ENCODE data around the gene PTPN3. TPM values are rescaled to one million over a fixed set of nuclear protein-coding genes. Genes with fewer than 3 reads are reported as not detected.

Gene PTPN3
- total RNA-seq, 1 donor from 2014 or later = 2.4 TPM

DNA sequence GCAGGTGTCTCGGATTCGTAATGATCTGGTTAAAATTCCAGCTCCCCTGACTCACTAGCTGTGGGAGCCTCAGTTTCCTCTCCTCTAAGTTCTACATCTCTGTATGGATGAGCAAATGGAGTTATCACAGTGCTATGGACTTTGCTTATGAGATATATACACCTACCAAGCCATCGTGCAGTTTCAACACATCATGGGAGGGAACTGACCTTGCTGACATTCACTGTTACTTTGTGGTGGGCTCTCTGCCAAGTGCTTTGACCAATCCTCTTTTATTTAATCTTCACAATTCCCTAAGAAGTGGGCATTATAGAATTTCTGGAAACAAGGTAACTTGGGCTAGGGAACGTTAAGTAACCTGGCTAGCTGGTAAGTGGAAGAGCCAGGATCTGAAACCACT lies 70.2 kb downstream of the PTPN3 start:
- no peaks in the 10 kb centered on the region for H3K9me3 Mint-ChIP-seq
- H3K27ac Mint-ChIP-seq = peak overlapping the region; percentile 38
- no peaks in the 10 kb centered on the region for H3F3A ChIP-seq (ENCODE audit: low read depth)
- no peak overlapping the region for H3K27ac ChIP-seq
- no peak overlapping the region for H2AFZ ChIP-seq (replicated peaks)
- peaks cover 4% of the 10 kb centered on the region for H3K4me1 ChIP-seq
- H3K36me3 Mint-ChIP-seq = no peaks in the 10 kb centered on the region
- H3K9ac ChIP-seq = no peak overlapping the region
- no peaks in the 10 kb centered on the region for H3K27me3 ChIP-seq
- no peaks in the 10 kb centered on the region for H3K36me3 ChIP-seq
- no peak overlapping the region for H3K4me3 Mint-ChIP-seq
- no peak overlapping the region for H3K4me3 ChIP-seq
- H3K4me1 Mint-ChIP-seq = peaks cover 43% of the 10 kb centered on the region
- TF ChIP-seq EZH2phosphoT487 (IDR thresholded peaks at IDR 0.05) = no peak
- no peak for TF ChIP-seq EZH2 (IDR thresholded peaks at IDR 0.05)
- TF ChIP-seq, protein P1, sequence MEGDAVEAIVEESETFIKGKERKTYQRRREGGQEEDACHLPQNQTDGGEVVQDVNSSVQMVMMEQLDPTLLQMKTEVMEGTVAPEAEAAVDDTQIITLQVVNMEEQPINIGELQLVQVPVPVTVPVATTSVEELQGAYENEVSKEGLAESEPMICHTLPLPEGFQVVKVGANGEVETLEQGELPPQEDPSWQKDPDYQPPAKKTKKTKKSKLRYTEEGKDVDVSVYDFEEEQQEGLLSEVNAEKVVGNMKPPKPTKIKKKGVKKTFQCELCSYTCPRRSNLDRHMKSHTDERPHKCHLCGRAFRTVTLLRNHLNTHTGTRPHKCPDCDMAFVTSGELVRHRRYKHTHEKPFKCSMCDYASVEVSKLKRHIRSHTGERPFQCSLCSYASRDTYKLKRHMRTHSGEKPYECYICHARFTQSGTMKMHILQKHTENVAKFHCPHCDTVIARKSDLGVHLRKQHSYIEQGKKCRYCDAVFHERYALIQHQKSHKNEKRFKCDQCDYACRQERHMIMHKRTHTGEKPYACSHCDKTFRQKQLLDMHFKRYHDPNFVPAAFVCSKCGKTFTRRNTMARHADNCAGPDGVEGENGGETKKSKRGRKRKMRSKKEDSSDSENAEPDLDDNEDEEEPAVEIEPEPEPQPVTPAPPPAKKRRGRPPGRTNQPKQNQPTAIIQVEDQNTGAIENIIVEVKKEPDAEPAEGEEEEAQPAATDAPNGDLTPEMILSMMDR (IDR thresholded peaks at IDR 0.05) = no peak
- H3K4me2 ChIP-seq = no peak overlapping the region
- no peaks in the 10 kb centered on the region for H4K20me1 ChIP-seq (ENCODE audit: low read depth)
- no peaks in the 10 kb centered on the region for H3K79me2 ChIP-seq (ENCODE audit: low read depth)
- H3K9me3 ChIP-seq (ENCODE audit: low read depth) = no peaks in the 10 kb centered on the region
- H3K27me3 Mint-ChIP-seq (ENCODE audit: insufficient read depth, low read depth) = peaks cover 6% of the 10 kb centered on the region
- DNase-seq (ENCODE audit: low spot score) = no peak

DNA sequence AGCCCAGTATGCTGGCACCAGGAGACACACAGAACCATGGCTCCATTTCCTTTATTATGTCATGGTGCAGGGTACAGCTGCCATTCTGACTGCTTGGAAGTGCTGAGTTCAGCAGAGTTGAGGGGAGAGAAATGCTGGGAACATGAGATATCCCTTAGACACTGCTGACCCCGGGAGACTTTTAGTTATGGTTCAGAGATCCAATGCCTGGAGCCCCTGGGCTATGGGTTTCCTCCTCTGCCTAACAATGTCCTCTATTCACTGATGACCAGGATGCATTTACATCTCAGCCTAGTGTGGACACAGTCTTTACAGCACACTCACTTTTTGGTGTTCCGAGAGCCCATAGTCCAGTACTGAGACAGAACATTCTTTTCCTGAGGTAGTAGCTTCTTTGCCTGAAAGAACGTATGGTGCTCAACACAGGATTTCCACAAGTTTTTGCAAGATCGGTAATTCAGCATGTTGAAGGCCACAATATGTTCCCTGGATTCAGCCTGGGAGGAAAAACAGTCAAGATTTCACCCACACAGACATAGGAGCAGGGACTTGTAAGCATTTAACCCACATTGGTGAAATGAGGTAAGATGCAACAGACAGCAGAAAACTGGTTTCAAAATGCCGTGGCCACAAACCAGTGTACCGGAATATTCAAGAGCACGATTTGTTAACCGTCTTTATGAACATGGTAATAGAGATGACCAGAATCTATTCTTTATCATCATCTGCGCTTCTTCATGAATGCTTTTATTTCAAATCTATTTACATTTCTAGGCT lies 71.3 kb downstream of the PTPN3 start:
- peaks cover 6% of the 10 kb centered on the region for H3K27me3 Mint-ChIP-seq (ENCODE audit: insufficient read depth, low read depth)
- Histone ChIP-seq H3F3A (ENCODE audit: low read depth) (no peaks in the 10 kb centered on the region), H3K4me3 (no peak overlapping the region), H3K27ac (no peak overlapping the region), H3K36me3 (no peaks in the 10 kb centered on the region), H3K4me2 (no peak overlapping the region), H3K79me2 (ENCODE audit: low read depth) (no peaks in the 10 kb centered on the region), H3K4me1 (peaks cover 10% of the 10 kb centered on the region), H4K20me1 (ENCODE audit: low read depth) (no peaks in the 10 kb centered on the region), H3K9me3 (ENCODE audit: low read depth) (no peaks in the 10 kb centered on the region), H2AFZ (replicated peaks) (no peak overlapping the region), H3K27me3 (no peaks in the 10 kb centered on the region), H3K9ac (no peak overlapping the region)
- no peak for DNase-seq (ENCODE audit: low spot score)
- no peaks in the 10 kb centered on the region for H3K9me3 Mint-ChIP-seq
- H3K4me3 Mint-ChIP-seq = no peak overlapping the region
- no peaks in the 10 kb centered on the region for H3K36me3 Mint-ChIP-seq
- TF ChIP-seq, protein P1 (IDR thresholded peaks at IDR 0.05) = no peak
- no peak for TF ChIP-seq EZH2 (IDR thresholded peaks at IDR 0.05)
- TF ChIP-seq EZH2phosphoT487 (IDR thresholded peaks at IDR 0.05) = no peak
- peaks cover 53% of the 10 kb centered on the region for H3K4me1 Mint-ChIP-seq
- peak overlapping the region; percentile 95 for H3K27ac Mint-ChIP-seq

DNA sequence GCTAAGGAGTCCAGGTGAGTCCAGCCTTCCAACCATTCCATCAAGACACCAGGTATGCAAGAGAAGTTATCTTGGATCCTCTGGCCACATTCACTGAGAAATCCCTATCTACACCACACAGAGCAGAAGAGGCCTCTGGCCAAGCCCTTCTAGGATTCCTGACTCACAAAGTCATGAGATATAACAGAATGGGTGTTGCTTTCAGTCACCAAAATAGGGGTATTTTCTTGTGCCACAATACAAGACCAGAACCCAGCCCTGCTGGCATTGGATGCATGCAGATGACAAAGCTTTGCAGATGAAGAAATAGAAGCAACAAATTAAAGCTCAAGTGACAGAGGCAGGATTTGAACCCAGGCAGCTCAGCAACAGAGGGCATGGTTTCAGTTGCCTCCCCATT lies 73.5 kb downstream of the PTPN3 start:
- H3K4me3 ChIP-seq = no peak overlapping the region
- H3K4me1 ChIP-seq = peaks cover 30% of the 10 kb centered on the region
- Mint-ChIP-seq H3K27ac (no peak overlapping the region), H3K9me3 (no peaks in the 10 kb centered on the region), H3K4me1 (peaks cover 63% of the 10 kb centered on the region), H3K27me3 (ENCODE audit: insufficient read depth, low read depth) (peaks cover 6% of the 10 kb centered on the region), H3K36me3 (no peaks in the 10 kb centered on the region), H3K4me3 (no peak overlapping the region)
- H3K4me2 ChIP-seq = no peak overlapping the region
- H3K27me3 ChIP-seq = no peaks in the 10 kb centered on the region
- no peak overlapping the region for H3K9ac ChIP-seq
- H3F3A ChIP-seq (ENCODE audit: low read depth) = peaks cover 7% of the 10 kb centered on the region
- no peaks in the 10 kb centered on the region for H4K20me1 ChIP-seq (ENCODE audit: low read depth)
- no peaks in the 10 kb centered on the region for H3K9me3 ChIP-seq (ENCODE audit: low read depth)
- no peaks in the 10 kb centered on the region for H3K36me3 ChIP-seq
- H3K27ac ChIP-seq = no peak overlapping the region
- TF ChIP-seq EZH2phosphoT487 (IDR thresholded peaks at IDR 0.05) = no peak
- TF ChIP-seq, protein P1 (IDR thresholded peaks at IDR 0.05) = no peak
- TF ChIP-seq EZH2 (IDR thresholded peaks at IDR 0.05) = no peak
- no peak overlapping the region for H2AFZ ChIP-seq (replicated peaks)
- H3K79me2 ChIP-seq (ENCODE audit: low read depth) = no peaks in the 10 kb centered on the region
- DNase-seq (ENCODE audit: low spot score) = no peak
